Fibroblast of skin of left biceps (primary cell): ENCODE data around the gene CSGALNACT2.
"Not testable (repeated sequence)": the region's sequence is repeated elsewhere in the genome, so short reads cannot be mapped to it uniquely, and the experiment has no call there.

ENCODE experiments used
- DNase-seq, 2 experiments: peaks; one replicate each; pipeline ENCODE4 v3.0.0-alpha.2; 2013; ENCODE audit warnings: low read depth in 2 of 2

Gene CSGALNACT2

GRCh38 chr10:43183764-43184163, 45.5 kb downstream of the CSGALNACT2 start:
- not testable (repeated sequence) for DNase-seq

GRCh38 chr10:43186150-43186549, 47.9 kb downstream of the CSGALNACT2 start:
- DNase-seq, result peak; percentile 43 to 50

GRCh38 chr10:43187213-43187612, 49.0 kb downstream of the CSGALNACT2 start:
- no peak for DNase-seq

GRCh38 chr10:43188702-43189101, 50.5 kb downstream of the CSGALNACT2 start:
- DNase-seq, result peak in 1 of 2 experiments; percentile 33

GRCh38 chr10:43190289-43190688, 52.0 kb downstream of the CSGALNACT2 start:
- DNase-seq, result no peak

GRCh38 chr10:43190775-43191174, 52.5 kb downstream of the CSGALNACT2 start:
- no peak for DNase-seq

GRCh38 chr10:43192884-43193283, 54.6 kb downstream of the CSGALNACT2 start:
- no peak for DNase-seq

- DNase-seq, result no peak
Observed at GRCh38 chr10:43193496-43194080, 55.3 kb downstream of the CSGALNACT2 start.

- no peak for DNase-seq
Observed at GRCh38 chr10:43194266-43194665, 56.0 kb downstream of the CSGALNACT2 start.

GRCh38 chr10:43194859-43195258, 56.6 kb downstream of the CSGALNACT2 start:
- DNase-seq, result no peak

GRCh38 chr10:43195557-43195956, 57.3 kb downstream of the CSGALNACT2 start:
- no peak for DNase-seq

GRCh38 chr10:43196131-43196980, 58.1 kb downstream of the CSGALNACT2 start:
- DNase-seq, result no peak

GRCh38 chr10:43196981-43197833, 59.0 kb downstream of the CSGALNACT2 start:
- no peak for DNase-seq

- no peak for DNase-seq
Observed at GRCh38 chr10:43197834-43198681, 59.8 kb downstream of the CSGALNACT2 start.

GRCh38 chr10:43198682-43199005, 60.4 kb downstream of the CSGALNACT2 start:
- no peak for DNase-seq

- no peak for DNase-seq
Observed at GRCh38 chr10:43199088-43199683, 60.9 kb downstream of the CSGALNACT2 start.

GRCh38 chr10:43199684-43200537, 61.7 kb downstream of the CSGALNACT2 start:
- DNase-seq, result no peak

- DNase-seq, result no peak
Observed at GRCh38 chr10:43200538-43201390, 62.5 kb downstream of the CSGALNACT2 start.

GRCh38 chr10:43201545-43202131, 63.4 kb downstream of the CSGALNACT2 start:
- DNase-seq, result no peak
